Sigmoid colon (tissue), 4 donors: ENCODE data around the gene ECE2.

ENCODE experiments used
- CTCF ChIP-seq, 4 experiments: fragments of 450-650 bp in 3 of 4; fragments of 200-600 bp in 1 of 4; IDR thresholded peaks; one replicate each; pipeline ENCODE4 v1.5.1; 2016 to 2019; ENCODE audit warnings: antibody characterized with exemption in 4 of 4, mild to moderate bottlenecking in 3 of 4, moderate library complexity in 2 of 4
- EP300 ChIP-seq, 4 donors: sonication (generic); formaldehyde crosslinking; IDR thresholded peaks; one replicate each; pipeline ENCODE4 v1.6.1; 2017; ENCODE audit warnings: antibody characterized with exemption in 4 of 4
- POLR2A ChIP-seq, 2 donors: fragments of 450-650 bp; IDR thresholded peaks; one replicate each; pipeline ENCODE4 v1.6.1; 2016; ENCODE audit warnings: antibody characterized with exemption in 2 of 2, mild to moderate bottlenecking in 2 of 2, moderate library complexity in 2 of 2
- POLR2AphosphoS5 ChIP-seq, 4 donors: sonication (generic); formaldehyde crosslinking; IDR thresholded peaks; one replicate each; pipeline ENCODE4 v1.6.1; 2017; ENCODE audit warnings: antibody characterized with exemption in 4 of 4

GRCh38 chr3:184307915-184308314, 32.1 kb downstream of the ECE2 start:
- TF ChIP-seq CTCF (IDR thresholded peaks at IDR 0.05) (no peak), POLR2AphosphoS5 (IDR thresholded peaks at IDR 0.05) (no peak), EP300 (IDR thresholded peaks at IDR 0.05) (no peak), POLR2A (IDR thresholded peaks at IDR 0.05) (no peak)
